GM18907 (cell line): Measurements from ENCODE around the gene DIO3.
"Not testable (repeated sequence)": the region's sequence is repeated elsewhere in the genome, so short reads cannot be mapped to it uniquely, and the experiment has no call there.

ENCODE experiments used
- ATAC-seq: cut with Tn5 transposase; IDR thresholded peaks from one replicate; pipeline ENCODE4 v1.9.1; 2021; ENCODE audit warnings: mild to moderate bottlenecking, moderate library complexity; ENCODE audit not compliant: unreplicated experiment

Gene DIO3

DNA sequence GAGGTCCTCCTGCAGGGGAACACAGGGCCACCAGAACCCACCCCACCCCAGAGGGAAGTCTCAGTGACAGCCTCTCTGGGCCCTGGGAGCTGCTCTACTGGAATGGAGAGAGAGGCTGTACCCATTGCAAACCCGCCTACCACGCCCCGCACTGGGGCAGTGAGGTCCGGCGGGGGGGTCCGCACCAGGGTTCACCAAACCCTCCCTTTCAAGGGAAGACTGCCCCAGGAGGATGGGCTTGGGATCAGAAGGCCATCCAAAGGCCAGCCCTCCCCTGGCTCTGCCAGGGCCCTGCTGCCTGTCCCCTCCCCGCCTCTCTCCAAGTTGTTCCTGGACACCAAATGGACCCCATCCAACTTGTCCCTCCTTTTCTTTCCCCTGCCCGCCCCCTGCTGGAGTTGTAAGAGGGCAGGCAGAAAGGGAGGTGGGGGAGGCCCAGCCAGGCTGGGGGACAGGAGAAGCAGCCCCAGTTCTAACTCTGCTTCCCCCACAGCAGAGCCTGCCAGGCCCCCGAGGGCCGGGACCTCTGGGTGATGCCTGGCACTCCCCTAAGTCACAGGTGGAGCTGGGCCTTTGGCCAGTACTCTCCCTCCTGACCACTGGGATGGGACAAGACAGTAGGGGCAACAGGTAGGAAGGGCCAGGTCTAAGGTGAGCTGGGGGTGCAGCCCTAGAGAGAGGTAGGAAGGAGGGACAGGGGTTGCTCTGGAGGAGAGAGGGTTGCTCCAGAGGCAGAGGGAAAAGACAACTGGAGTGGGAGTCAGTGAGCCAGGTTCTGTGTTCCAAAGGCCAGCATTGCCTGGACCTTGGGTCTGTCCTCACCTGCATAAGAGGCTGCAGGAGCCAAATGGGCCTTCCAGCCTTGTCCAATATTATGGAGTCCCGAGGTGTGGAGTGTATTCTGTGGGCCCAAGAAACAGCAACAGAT, 3.2 kb upstream of the DIO3 start:
- ATAC-seq: no peak

DNA sequence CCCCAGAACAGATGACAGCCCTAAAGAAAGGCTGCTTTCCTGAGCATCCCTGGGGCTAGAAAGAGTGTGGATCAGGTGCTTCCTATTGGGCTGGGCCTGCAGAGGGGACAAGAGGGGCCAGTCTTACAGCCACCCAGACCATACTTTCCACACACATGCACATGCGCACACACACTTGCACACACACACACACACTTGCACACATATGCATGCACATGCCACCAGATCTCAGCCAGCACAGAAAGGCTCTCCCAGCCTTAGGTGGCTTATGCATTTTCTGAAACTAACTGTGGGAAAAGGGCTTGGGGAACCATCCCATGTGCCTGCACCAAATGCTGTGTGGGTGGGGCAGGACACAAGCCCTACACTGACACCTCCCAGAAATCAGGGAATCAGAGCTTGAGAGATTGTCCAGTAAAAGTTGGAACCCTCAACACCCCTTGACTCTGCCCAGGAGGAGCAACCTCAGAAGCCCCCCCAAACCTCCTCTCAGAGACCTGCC, 2.5 kb upstream of the DIO3 start:
- no peak for ATAC-seq

DNA sequence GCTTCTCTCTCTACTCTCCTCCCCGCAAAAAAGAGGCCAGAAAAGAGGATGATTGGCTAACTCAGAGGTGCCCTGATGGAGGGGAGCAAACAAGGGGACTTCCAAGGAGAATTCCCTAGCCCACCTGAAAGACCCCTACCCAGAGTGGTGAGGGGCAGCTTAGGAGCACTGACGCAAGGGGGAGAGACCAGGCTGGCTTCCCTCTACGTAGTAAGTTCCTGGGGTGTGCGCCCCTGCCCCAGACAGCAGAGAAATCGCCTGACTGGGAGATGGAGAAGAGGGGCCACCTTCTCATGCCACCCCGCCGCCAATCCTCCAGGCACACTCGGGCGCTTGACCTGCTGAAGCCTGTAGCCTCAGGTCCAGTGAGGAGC, 2.1 kb upstream of the DIO3 start:
- no peak for ATAC-seq

DNA sequence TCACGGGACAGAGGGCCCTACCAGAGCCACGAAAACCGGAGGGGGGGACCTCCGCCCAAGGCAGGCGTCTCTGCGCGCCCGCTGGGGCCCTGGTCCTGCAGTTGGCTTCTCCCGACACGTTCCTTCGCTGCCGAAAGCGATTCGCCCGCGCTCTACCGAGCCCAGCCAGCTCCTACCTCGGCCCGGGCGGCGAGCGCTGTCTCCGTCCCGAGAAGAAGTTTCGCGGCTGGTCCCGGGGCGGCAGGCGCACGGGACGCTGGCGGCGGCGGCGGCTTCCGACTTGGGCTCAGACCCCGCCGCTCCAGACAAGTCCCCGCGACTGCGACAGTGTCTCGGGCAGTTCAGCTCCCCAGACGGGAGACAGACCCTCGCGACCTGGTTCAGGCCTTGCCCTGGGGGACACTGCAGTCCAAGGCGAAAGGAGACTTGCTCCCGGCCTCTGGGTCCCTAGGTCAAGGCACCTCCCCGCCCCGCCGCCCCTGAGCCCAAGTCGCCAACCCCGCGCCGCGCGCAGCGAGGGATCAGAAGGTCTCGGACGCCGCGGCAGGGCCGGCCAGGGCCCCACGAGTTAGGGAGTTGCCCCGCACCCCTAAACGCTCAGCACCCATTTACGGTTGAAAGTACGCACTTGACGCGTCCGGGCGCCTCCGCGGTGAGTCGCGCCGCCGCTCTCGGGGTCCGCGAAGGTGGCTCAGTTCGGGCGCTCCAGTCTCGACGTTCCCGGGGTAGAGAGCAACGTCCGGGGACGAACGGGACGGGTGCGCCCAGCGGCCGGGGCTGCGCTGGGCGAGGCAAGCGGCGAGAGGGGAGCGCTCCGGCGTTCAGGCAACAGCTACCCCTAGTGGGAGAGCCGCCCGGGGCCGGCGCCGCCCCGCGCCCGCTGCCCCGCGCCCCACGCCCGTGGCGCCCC, 1.4 kb upstream of the DIO3 start:
- no peak for ATAC-seq

DNA sequence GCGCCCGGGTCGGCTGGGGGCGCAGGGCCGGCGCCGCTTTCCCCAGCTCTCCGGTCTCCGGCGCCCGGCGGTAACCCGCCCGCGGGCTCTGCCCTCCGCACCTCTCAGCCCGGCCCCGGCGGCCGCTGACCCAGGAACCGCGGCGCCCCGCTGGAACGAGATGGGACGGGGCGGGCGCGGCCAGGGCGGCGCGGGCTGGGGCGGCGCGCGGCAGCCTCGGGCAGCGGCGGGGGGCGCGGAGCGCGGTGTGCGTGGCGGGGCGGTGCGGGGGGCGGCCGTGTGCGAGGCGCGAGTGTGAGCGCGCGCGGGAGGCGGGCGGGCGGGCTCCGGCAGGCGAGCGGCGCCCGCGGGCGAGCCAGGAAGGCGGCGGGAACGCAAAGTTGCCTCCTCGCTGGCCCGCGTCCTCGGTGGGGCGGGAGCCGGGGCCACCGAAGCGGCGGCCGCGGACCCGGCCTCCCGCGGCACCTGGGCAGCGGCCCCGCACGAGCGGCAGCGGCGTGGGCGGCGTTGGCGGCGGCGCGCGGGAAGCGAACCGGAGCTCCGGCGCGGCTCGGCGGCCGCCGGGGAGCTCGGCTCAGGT, 671 bp upstream of the DIO3 start:
- no peak for ATAC-seq

- ATAC-seq: no peak
Observed at GRCh38 chr14:101561897-101562490, 699 bp downstream of the DIO3 start.

DNA sequence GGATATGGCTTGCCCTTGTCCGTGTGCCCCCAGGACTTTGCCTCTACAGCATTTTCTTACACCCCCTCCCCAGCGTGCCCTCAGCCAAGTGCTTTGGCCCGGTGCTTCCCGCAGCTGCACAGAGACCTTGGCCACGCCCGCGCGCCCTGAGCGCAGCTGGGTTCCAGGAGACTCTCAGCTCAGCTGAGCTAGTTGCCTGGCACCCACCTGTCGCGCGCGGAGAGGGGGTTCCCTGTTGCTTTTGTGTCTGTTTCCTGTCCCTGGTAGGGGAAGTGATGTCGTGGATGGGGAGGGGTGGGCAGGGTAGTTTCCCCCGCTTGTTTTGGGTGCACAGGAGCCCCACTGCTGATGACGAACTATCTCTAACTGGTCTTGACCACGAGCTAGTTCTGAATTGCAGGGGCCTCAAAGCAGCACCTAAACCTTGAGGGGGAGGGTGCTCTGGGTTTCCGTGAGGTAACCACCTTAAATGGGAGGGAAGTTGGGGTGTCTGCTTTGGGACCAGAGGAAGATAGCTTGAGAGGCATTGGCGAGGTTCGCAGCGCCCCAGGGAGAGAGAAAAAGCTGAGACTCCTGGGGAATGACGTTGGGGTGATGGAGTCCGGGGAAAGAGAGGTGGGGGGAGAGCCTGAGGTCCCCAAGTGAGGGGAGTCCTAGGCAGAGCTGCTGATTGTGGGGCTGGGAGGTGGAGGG, 1.5 kb downstream of the DIO3 start:
- ATAC-seq: no peak

- ATAC-seq: no peak
Observed at GRCh38 chr14:101563352-101563653, 2.0 kb downstream of the DIO3 start.

GRCh38 chr14:101563654-101564443, 2.6 kb downstream of the DIO3 start:
- ATAC-seq: no peak

GRCh38 chr14:101564444-101564776, 3.1 kb downstream of the DIO3 start:
- ATAC-seq: no peak

- ATAC-seq: no peak
Observed at GRCh38 chr14:101564819-101565698, 3.8 kb downstream of the DIO3 start.

DNA sequence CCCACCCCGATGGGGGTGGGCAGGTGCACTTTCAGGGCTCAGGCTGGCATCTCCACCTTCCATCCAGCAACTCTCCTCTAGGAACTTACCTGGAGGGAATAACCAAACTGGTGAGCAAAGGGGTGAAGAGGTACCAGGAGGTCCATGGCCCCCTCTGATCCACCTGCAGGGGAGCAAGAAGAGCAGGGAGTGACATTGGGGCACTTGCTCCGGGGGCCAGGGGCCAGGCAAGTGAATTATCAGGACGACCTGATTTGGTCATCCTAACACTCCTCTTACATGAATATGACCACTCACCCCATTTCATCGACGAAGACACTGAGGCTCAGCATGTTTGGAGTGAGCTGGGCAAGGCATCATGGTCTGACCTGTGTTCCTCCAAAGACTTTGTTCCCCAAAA, 6.0 kb downstream of the DIO3 start:
- ATAC-seq: no peak

DNA sequence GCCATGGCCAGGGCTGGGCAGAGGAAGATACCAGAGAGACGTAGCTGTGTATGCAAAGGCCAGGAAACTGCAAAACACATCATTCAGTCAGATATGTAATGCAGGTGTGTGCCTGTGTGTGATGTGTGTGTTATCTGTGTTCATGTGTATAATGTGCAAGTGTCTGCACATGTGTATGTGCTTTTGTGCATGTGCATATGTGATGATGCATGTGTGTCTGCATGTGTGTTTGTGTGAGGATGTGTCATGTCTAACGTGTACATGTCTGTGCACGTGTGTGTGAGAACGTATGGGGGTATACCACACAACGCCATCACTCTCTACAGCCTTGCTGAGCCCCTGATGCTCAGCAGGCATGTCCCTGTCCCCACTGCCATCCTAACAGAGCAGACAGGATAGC, 9.7 kb downstream of the DIO3 start:
- no peak for ATAC-seq

DNA sequence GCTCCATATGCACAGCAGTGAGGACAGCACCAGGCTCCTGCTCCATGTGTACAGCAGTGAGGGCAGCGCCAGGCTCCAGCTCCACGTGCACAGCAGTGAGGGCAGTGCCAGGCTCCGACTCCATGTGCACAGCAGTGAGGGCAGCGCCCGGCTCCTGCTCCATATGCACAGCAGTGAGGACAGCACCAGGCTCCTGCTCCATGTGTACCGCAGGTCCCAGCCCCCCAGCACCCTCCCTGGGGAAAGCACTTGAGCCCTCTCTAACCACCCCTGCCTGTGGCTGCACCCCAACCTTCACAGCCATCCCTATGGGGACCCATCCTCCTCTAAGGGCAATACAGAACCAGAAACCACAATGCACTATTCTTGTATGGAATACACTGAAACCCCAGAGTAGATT, 11.2 kb downstream of the DIO3 start:
- not testable (repeated sequence) for ATAC-seq

DNA sequence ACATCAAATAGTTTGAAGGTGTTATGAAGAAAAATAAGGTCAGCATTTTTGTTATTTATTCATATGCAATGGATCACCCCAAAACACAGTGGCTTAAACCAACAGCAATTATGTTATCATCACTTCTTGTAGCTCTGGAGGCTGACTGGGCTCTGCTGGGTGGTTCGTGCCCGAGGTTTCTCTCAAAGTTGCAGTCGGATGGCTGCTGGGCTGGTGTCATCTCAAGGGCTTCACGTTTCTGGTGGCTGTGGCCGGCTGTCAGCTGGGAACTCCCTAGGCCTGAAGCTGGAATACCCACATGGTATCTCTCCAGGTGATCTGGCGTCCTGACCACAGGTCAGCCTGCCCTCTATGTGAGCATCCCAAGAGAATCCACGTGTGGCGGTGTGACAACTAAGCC, 12.0 kb downstream of the DIO3 start:
- ATAC-seq: no peak

DNA sequence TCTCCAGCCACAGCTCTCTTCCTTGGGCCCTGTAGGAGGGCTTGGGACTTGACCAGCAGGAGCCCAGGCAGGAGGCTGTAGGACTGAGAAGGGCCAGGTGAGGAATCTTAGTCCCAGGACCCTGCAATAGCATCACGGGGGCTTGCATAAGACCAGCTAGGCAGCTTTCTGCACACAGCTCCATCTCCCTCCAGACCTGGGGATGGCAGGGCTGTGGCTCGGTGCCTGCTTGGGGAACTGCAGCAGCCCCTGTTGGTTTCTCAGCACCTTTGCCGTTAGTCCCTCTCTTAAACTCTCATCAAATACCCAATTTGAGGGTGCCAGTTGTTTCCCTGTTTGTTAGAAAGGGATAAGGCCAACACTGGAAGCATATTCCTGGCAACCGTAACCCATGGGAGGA, 14.3 kb downstream of the DIO3 start:
- ATAC-seq: no peak

DNA sequence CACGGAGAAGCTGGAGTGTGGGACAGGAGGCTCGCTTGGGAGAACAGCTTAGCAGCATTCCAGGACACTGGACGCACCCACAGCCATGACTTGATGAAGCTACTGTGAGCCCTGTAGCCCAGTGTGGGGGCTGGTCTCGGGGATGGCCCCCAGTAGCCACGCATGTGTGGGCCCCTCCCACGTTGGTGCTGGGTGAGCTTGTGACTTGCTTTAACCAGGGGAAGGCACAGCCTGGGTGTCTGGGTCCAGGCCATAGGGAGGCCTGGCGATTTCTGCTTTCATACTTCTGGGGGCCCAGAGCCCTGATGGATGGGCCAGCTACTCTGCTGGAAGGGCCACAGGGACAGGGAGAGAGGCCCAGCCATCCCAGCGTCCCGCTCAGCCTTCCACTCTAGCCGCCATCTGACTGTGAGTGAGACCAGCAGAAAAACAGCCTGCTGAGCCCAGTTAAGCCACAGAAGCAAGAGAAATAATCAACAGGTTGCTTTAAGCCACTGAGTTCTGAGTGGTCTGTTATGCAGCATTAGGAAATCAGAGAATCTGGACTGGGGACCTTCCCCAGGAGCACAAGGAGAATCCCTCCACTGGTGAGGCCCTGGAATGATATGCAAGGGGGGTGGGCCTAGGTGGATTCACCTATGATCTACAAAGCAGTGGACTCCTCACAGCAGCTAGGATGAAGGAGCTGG, 16.1 kb downstream of the DIO3 start:
- ATAC-seq: no peak

DNA sequence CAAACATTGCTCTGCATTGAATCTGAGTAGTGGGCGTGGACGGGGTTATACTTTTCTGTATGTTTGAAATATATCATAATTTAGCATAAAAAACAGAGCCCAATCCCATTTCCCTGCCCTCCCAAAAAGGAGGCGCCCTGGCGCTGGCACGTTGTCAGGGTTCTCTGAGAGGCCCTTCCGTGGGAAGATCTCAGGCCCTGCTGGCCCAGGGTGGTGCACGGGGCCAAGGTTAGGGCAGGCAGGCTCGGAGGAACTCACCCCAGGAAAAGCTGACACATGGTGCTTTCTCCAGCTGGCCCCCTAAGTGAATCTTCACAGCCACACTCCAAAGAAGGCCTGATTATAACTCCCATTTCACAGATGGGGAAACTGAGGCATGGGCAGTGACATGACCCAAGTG, 17.2 kb downstream of the DIO3 start:
- ATAC-seq: no peak
